HEK293T (cell line): Measurements from ENCODE around the gene NOXO1.

Source experiments
- CTCF ChIA-PET: fragments of 350-600 bp; formaldehyde crosslinking; extraction: SDS; loops from one replicate; lab custom pipeline; 2021; ENCODE audit warnings: antibody characterized with exemption, inconsistent platforms; lab: Yijun Ruan, JAX
- POLR2A ChIA-PET: fragments of 350-600 bp; formaldehyde crosslinking; extraction: SDS; loops from one replicate; lab custom pipeline; 2020; ENCODE audit warnings: antibody characterized with exemption, inconsistent platforms; lab: Yijun Ruan, JAX
- DNase-seq: peaks from one replicate; pipeline ENCODE4 v3.0.0; 2012; ENCODE audit warnings: mixed read lengths; ENCODE audit errors: extremely low spot score
- ARNT ChIP-seq: fragments of 450-650 bp; IDR thresholded peaks from 2 replicates; pipeline ENCODE4 v1.6.1; 2017; ENCODE audit warnings: mild to moderate bottlenecking
- BHLHE40 ChIP-seq: fragments of 450-650 bp; IDR thresholded peaks from 2 replicates; pipeline ENCODE4 v1.6.1; 2016; ENCODE audit warnings: mild to moderate bottlenecking, moderate library complexity, borderline replicate concordance
- CTBP1 ChIP-seq: fragments of 450-650 bp; IDR thresholded peaks from 2 replicates; pipeline ENCODE4 v1.6.1; 2016; ENCODE audit warnings: borderline replicate concordance
- ELF4 ChIP-seq: fragments of 450-650 bp; IDR thresholded peaks from 2 replicates; pipeline ENCODE4 v1.6.1; 2017; ENCODE audit warnings: antibody characterized with exemption
- FOXA1 ChIP-seq: fragments of 450-650 bp; IDR thresholded peaks from 2 replicates; pipeline ENCODE4 v1.6.1; 2016; ENCODE audit warnings: mild to moderate bottlenecking
- FOXK2 ChIP-seq: fragments of 450-650 bp; IDR thresholded peaks from 2 replicates; pipeline ENCODE4 v1.6.1; 2016; ENCODE audit warnings: mild to moderate bottlenecking
- FOXM1 ChIP-seq: fragments of 450-650 bp; IDR thresholded peaks from 2 replicates; pipeline ENCODE4 v1.6.1; 2017; ENCODE audit warnings: mild to moderate bottlenecking, borderline replicate concordance
- HDGF ChIP-seq: fragments of 450-650 bp; IDR thresholded peaks from 2 replicates; pipeline ENCODE4 v1.6.1; 2017; ENCODE audit warnings: antibody characterized with exemption, borderline replicate concordance
- L3MBTL2 ChIP-seq: fragments of 450-650 bp; conservative IDR thresholded peaks from 2 replicates; pipeline ENCODE4 v1.6.1; 2016; ENCODE audit warnings: mild to moderate bottlenecking
- LEF1 ChIP-seq: fragments of 450-650 bp; IDR thresholded peaks from 2 replicates; pipeline ENCODE4 v1.6.1; 2017; ENCODE audit warnings: mild to moderate bottlenecking, borderline replicate concordance
- NFRKB ChIP-seq: fragments of 450-650 bp; IDR thresholded peaks from 2 replicates; pipeline ENCODE4 v1.6.1; 2016; ENCODE audit warnings: mild to moderate bottlenecking, moderate library complexity
- PKNOX1 ChIP-seq: fragments of 450-650 bp; IDR thresholded peaks from 2 replicates; pipeline ENCODE4 v1.6.1; 2016
- SP1 ChIP-seq: fragments of 450-650 bp; IDR thresholded peaks from 2 replicates; pipeline ENCODE4 v1.6.1; 2017
- SUZ12 ChIP-seq: fragments of 450-650 bp; IDR thresholded peaks from 2 replicates; pipeline ENCODE4 v1.6.1; 2016; ENCODE audit warnings: mild to moderate bottlenecking
- TARDBP ChIP-seq: fragments of 450-650 bp; IDR thresholded peaks from 2 replicates; pipeline ENCODE4 v1.6.1; 2016
- ZNF384 ChIP-seq: fragments of 450-650 bp; IDR thresholded peaks from 2 replicates; pipeline ENCODE4 v1.6.1; 2016

The NOXO1 gene

DNA sequence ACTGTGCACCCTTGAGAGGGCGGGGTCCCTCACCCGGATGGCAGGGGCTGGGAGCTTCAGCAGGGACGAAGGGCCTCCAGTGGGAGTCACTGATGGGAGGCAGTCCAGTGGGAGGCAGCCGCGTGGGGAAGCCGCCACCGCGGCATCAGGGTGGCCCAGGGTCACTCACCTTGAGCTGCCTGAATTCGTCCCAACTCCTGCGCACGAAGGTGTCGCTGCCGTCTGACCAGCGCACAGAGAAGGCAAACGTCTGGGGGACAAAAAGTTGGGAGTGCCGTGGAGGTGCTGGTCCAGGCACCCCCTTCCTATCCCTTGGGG lies 540 bp downstream of the NOXO1 start:
- ChIA-PET POLR2A (interaction anchor here (0.6 to 9.2 kb wide), 3 partner anchors 9 to 175 kb away, joined by 3 to 88 read pairs (median 27); partner anchors contain the start of genes RNF151, RPS2, TBL3 and TRAF7), CTCF (interaction anchor here (1.4 kb wide), 1 partner anchor 39 kb away, joined by 4 read pairs; no protein-coding TSS in a partner anchor)

GRCh38 chr16:1980030-1980769 lies 1.1 kb downstream of the NOXO1 start:
- ChIA-PET CTCF (no interaction called here), POLR2A (interaction anchor here (3.5 to 9.2 kb wide), 2 partner anchors 8 to 15 kb away, joined by 27 to 88 read pairs; partner anchors contain the start of genes RNF151, RPS2 and TBL3)
- no peak for DNase-seq
- no peak for TF ChIP-seq ARNT

More for the DNA sequence above, 540 bp downstream of the NOXO1 start:
- DNase-seq = no peak
- no peak for TF ChIP-seq FOXA1
- no peak for TF ChIP-seq SUZ12
- no peak for TF ChIP-seq ZNF384
- no peak for TF ChIP-seq HDGF
- no peak for TF ChIP-seq LEF1
- no peak for TF ChIP-seq ARNT
- TF ChIP-seq SP1 = no peak
- TF ChIP-seq L3MBTL2 = no peak
- TF ChIP-seq PKNOX1 = no peak
- no peak for TF ChIP-seq FOXM1
- TF ChIP-seq ELF4 = no peak
- TF ChIP-seq FOXK2 = no peak
- TF ChIP-seq BHLHE40 = no peak
- no peak for TF ChIP-seq NFRKB

DNA sequence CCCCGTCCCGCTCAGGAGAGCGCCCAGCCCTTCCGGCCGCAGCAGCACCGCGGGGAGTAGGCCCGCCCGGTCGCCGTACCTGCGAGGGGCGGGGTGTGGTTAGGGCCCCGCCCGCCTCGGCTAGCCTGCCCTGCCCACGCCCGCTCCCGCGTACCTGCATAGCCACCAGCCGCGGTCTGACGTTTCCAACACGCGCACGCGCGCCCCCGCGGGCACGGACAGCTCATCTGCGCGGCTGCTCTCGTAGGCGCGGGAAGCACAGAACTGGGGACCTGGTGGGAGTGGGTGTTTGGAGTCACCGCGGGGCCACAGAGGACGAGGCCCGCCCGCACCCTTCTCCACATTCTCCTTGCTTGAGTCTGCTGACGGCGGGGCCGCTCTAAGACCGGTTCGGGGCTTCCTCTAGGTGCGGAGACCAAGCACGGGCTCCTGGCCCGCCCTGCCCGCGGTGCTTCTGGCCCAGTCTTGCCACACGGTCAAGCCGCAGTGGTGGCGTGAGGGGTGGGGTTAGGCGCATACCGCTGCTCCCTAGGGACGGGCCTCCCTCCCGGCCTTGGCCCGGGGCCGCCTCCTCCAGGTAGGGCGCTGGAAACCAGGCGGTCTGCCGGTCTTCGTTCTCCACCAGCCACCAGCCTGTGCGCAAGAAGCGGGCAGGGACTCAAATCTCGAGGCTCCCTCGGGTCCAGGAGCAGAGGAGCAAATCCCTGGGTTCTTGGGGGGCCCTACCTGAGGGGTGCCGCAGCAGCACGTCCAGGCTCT lies 1.8 kb downstream of the NOXO1 start:
- no peak for DNase-seq
- CTCF ChIA-PET = no interaction called here
- POLR2A ChIA-PET = interaction anchor here (3.1 to 9.2 kb wide), 3 partner anchors 8 to 14 kb away, joined by 27 to 88 read pairs (median 45); partner anchors contain the start of genes RNF151, RPS2 and TBL3
- no peak for TF ChIP-seq SUZ12

DNA sequence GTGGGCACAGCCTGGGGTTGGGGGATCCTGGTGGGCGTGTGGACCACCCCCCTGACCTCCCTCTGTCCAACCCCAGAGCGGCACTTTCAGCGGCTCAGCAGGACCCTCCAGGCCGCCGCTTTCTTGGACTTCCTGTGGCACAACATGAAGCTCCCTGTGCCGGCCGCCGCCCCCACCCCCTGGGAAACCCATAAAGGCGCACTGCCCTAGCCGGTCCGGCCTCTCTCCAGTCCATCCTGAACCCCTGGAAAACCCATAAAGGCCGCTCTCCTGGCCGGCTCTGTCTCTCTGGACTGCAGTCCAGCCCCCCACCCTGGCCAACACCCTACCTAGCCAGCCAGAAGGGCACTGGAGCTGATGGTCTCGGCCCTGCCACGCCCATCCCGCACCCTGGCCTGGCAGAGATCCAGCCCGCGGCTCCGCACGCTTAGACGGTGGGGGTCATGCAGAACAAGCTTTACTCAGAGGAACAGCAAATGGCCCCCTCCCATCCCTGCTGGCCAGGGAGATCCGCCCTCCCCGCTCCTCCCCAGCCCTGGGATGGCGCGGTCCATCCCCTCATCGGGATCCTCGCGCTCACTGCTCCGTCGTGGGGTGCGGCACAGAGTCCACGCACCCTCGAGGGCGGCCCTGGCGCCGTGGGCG lies 2.7 kb downstream of the NOXO1 start:
- DNase-seq = no peak
- CTCF ChIA-PET = no interaction called here
- TF ChIP-seq FOXA1 (no peak), NFRKB (no peak), SP1 (no peak), FOXK2 (no peak), SUZ12 (no peak), L3MBTL2 (no peak), HDGF (no peak), ELF4 (no peak), BHLHE40 (no peak), FOXM1 (no peak), LEF1 (no peak), PKNOX1 (no peak), TARDBP (no peak), ZNF384 (no peak), ARNT (no peak), CTBP1 (no peak)
- POLR2A ChIA-PET = interaction anchor here (3.1 kb wide), 1 partner anchor 13 kb away, joined by 45 read pairs; the partner anchor contains the start of genes RNF151 and RPS2

DNA sequence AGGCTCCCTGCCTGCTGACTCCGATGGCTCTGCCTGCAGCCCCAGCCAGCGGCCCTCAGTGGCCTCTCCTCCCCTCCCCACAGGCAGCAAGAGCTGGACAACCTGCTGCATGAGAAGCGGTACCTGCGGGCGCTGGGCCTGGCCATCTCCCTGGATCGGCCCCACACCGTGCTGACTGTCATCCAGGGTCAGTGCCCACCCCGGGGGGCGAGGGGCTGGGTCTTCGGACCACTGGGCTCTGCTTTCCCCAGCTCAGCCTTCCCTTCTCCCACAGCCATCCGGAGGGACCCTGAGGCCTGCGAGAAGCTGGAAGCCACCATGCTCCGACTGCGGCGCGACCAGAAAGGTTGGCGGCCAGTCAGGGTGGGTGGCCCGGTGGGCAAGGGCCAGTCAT lies 3.4 kb downstream of the NOXO1 start:
- ChIA-PET CTCF (no interaction called here), POLR2A (interaction anchor here (3.1 kb wide), 1 partner anchor 13 kb away, joined by 45 read pairs; the partner anchor contains the start of genes RNF151 and RPS2)
- TF ChIP-seq ELF4 = no peak
- no peak for TF ChIP-seq SUZ12
- no peak for TF ChIP-seq TARDBP
- no peak for TF ChIP-seq CTBP1
- no peak for TF ChIP-seq ZNF384
- TF ChIP-seq NFRKB = no peak
- DNase-seq = no peak

GRCh38 chr16:1976951-1977874 lies 4.1 kb downstream of the NOXO1 start:
- no peak for TF ChIP-seq BHLHE40
- TF ChIP-seq FOXA1 = no peak
- TF ChIP-seq SP1 = no peak
- no peak for TF ChIP-seq ARNT
- TF ChIP-seq HDGF = no peak
- no peak for TF ChIP-seq PKNOX1
- no peak for TF ChIP-seq TARDBP
- ChIA-PET CTCF (no interaction called here), POLR2A (interaction anchor here (0.6 to 3.1 kb wide), 2 partner anchors 12 to 18 kb away, joined by 4 to 45 read pairs; partner anchors contain the start of genes NDUFB10, RNF151 and RPS2)
- no peak for DNase-seq
